Measurements from ENCODE around the gene PNLIP. TPM values are rescaled to one million over a fixed set of nuclear protein-coding genes. Genes with fewer than 3 reads are reported as not detected.

Gene PNLIP
- total RNA-seq, 4 donors from 2014 or later, result not detected

GRCh38 chr10:116613471-116613870 is 67.7 kb downstream of the PNLIP start:
- H3K4me1 ChIP-seq, result no peaks in the 10 kb centered on the region
- intact Hi-C loops (cut with DNase I), result no loop called here
- TF ChIP-seq POLR2A (IDR thresholded peaks at IDR 0.05), result no peak
- TF ChIP-seq CTCF (IDR thresholded peaks at IDR 0.05), result no peak
- no peak for DNase-seq
- H3K27me3 ChIP-seq, result no peaks in the 10 kb centered on the region
- 83% methylated on average over 2 of the region's 2 CpGs for WGBS, 2 donors
- no peaks in the 10 kb centered on the region for H3K9me3 ChIP-seq
- H3K27ac ChIP-seq, result no peak overlapping the region
- no peak overlapping the region for H3K4me3 ChIP-seq (replicated peaks in 1 of 3)
- H3K36me3 ChIP-seq, result no peaks in the 10 kb centered on the region

DNA sequence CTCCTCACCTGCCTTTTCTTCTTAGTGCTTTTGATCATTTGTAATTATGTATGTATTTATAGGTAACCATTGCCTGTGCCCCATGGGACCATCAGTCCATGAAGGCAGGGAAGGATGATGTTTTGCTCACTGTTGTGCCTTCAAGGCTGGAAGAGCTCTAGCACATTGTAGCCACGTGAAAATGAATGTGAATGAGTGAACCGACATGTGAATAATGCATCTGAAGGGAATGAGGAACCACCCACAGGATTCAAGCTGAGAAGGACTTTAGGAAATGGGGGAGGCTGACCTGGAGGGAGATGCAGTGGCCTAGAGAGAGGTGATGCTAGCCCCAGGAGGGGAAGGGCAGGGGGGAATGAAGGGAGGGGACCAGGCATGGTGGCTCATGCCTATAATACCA is 69.1 kb downstream of the PNLIP start:
- DNase-seq, result no peak
- Histone ChIP-seq H3K27ac (no peak overlapping the region), H3K9me3 (no peaks in the 10 kb centered on the region), H3K4me3 (replicated peaks in 1 of 3) (no peak overlapping the region), H3K36me3 (no peaks in the 10 kb centered on the region), H3K27me3 (no peaks in the 10 kb centered on the region), H3K4me1 (no peaks in the 10 kb centered on the region)
- WGBS, 2 donors, result 38 to 41% methylated on average over 2 of the region's 2 CpGs
- no peak for TF ChIP-seq CTCF (IDR thresholded peaks at IDR 0.05)
- no peak for TF ChIP-seq POLR2A (IDR thresholded peaks at IDR 0.05)
- intact Hi-C loops (cut with DNase I), result no loop called here

- Histone ChIP-seq H3K27ac (no peak overlapping the region), H3K4me3 (replicated peaks in 1 of 3) (no peak overlapping the region), H3K4me1 (no peaks in the 10 kb centered on the region), H3K36me3 (no peaks in the 10 kb centered on the region), H3K9me3 (no peaks in the 10 kb centered on the region), H3K27me3 (no peaks in the 10 kb centered on the region)
- intact Hi-C loops (cut with DNase I), result no loop called here
- WGBS, 2 donors, result 89 to 90% methylated on average over 2 to 3 of the region's 3 CpGs
- no peak for DNase-seq
- TF ChIP-seq CTCF (IDR thresholded peaks at IDR 0.05) (no peak), POLR2A (IDR thresholded peaks at IDR 0.05) (no peak)
Measured at GRCh38 chr10:116615199-116615776, 69.6 kb downstream of the PNLIP start.

Small RNA genes within 50 kb of the gene (small RNA-seq; reads per million reads assigned to genes)
- not detected for gene RNU6-1090P

Other genes with a start within 250 kb of the PNLIP start
- gene CCDC172, start 221.5 kb upstream of the PNLIP start, total RNA-seq, result not detected
- gene PNLIPRP3, start 118.1 kb upstream of the PNLIP start, total RNA-seq, result under 1 TPM in 3 of 4 donors, not detected in 1; 0.11 to 0.46 (median 0.27) TPM
- gene PNLIPRP1, start 45.0 kb downstream of the PNLIP start, total RNA-seq, result not detected
- gene PNLIPRP2, start 75.0 kb downstream of the PNLIP start, total RNA-seq, result not detected
- gene HSPA12A, start 196.6 kb downstream of the PNLIP start, total RNA-seq, result 10 to 100 TPM; 22.6 to 37.3 (median 34.6) TPM